Measurements from ENCODE around the gene ZBTB17.

DNA sequence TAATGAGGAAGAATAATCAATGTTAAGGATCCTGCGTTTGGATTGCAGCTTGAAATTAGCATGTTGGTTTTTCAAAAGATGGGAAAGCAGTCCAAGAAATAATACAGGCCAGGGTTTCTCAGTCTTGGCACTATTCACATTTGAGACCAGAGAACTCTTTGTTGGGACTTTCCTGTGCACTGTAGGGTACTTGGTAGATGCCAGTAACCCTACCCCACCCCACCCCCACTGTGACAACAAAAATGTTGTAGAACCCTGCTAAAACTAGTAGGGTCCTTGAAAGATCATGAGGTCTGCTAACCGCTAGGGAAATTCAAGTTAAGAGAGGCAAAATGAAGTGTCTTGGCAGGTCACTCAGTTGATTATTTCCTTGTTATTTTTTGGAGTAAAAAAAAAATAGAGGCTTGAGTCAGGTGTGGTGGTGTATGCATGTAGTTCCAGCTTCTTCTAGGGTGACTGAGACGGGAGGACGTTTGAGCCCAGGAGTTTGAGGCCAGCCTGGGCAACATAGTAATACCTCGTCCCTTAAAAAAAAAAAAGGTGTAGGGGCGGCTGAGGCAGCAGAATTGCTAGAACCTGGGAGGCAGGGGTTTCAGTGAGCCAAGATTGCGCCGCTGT is 75.1 kb downstream of the ZBTB17 start:
- TF ChIP-seq, protein P1, sequence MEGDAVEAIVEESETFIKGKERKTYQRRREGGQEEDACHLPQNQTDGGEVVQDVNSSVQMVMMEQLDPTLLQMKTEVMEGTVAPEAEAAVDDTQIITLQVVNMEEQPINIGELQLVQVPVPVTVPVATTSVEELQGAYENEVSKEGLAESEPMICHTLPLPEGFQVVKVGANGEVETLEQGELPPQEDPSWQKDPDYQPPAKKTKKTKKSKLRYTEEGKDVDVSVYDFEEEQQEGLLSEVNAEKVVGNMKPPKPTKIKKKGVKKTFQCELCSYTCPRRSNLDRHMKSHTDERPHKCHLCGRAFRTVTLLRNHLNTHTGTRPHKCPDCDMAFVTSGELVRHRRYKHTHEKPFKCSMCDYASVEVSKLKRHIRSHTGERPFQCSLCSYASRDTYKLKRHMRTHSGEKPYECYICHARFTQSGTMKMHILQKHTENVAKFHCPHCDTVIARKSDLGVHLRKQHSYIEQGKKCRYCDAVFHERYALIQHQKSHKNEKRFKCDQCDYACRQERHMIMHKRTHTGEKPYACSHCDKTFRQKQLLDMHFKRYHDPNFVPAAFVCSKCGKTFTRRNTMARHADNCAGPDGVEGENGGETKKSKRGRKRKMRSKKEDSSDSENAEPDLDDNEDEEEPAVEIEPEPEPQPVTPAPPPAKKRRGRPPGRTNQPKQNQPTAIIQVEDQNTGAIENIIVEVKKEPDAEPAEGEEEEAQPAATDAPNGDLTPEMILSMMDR (conservative IDR thresholded peaks at IDR 0.05), result no peak
- TF ChIP-seq ZFX (IDR thresholded peaks at IDR 0.05), result no peak

Data from C4-2B (cell line).